Measurements from ENCODE around the gene PCDHGA3.

GRCh38 chr5:141320225-141321169 lies 23.1 kb upstream of the PCDHGA3 start, which contains the start of gene TAF7:
- TF ChIP-seq EZH2 (IDR thresholded peaks at IDR 0.05) (no peak), POLR2AphosphoS5 (IDR thresholded peaks at IDR 0.05; ENCODE audit: borderline replicate concordance, low read depth, low read length) (peak; percentile 96), FOXP2 (optimal IDR thresholded peaks at IDR 0.05; ENCODE audit: control extremely low read depth, extremely low read length, insufficient read depth) (no peak)
